HepG2 (cell line): ENCODE data around the gene ZNF653. TPM values are rescaled to one million over a fixed set of nuclear protein-coding genes. Genes with fewer than 3 reads are reported as not detected.

Experiments used
- ATAC-seq: fragments of 200-7000 bp; cut with Tn5 transposase; 3 replicates; pipeline ENCODE4 v1.9.1; 2020; ENCODE audit warnings: mild to moderate bottlenecking, moderate library complexity
- BruUV-seq: library from RNA; stranded (reverse); fragments of 400-500 nt; replicated peaks from 2 replicates; lab custom pipeline; 2021; lab: Mats Ljungman, UMichigan
- CTCF ChIA-PET: fragments of 300-600 bp; formaldehyde crosslinking; extraction: SDS; loops from one replicate; lab custom pipeline; 2021; ENCODE audit warnings: low total read pairs, inconsistent platforms, low intra/inter-chr PET ratio; lab: Yijun Ruan, JAX
- POLR2A ChIA-PET: fragments of 350-600 bp; sonication (Branson Sonifier 250); formaldehyde crosslinking; loops from one replicate; lab custom pipeline; 2020; ENCODE audit warnings: antibody characterized with exemption, inconsistent platforms; lab: Yijun Ruan, JAX
- DNase-seq: peaks from one replicate; pipeline ENCODE4 v3.0.0-alpha.2; 2015; ENCODE audit warnings: low spot score
- FAIRE-seq: peaks from 3 replicates; lab custom pipeline; 2011; peaks lifted over from hg19 to GRCh38; lab: Jason Lieb, UNC
- H2AFZ ChIP-seq: one replicate; pipeline ENCODE4 v1.6.1; 2011; ENCODE audit warnings: low read length, inconsistent platforms
- H3K27ac ChIP-seq: fragments of 300-600 bp; 3 replicates; pipeline ENCODE4 v1.8.0; 2011; ENCODE audit warnings: mixed run types, mild to moderate bottlenecking, mixed read lengths, low read length, inconsistent platforms; ENCODE audit not compliant: insufficient read depth; ENCODE audit errors: extremely low read length
- H3K27me3 ChIP-seq, 2 experiments: fragments of 200-600 bp in 1 of 2; 2 replicates in 1 of 2; 3 replicates in 1 of 2; pipeline versions ENCODE4 v1.6.0 to v1.8.0; 2011; ENCODE audit warnings: low read length in 2 of 2, mild to moderate bottlenecking in 2 of 2, moderate library complexity in 2 of 2, inconsistent platforms in 1 of 2; ENCODE audit not compliant: insufficient read depth in 2 of 2, control insufficient read depth in 1 of 2
- H3K36me3 ChIP-seq, 2 experiments: fragments of 200-600 bp in 1 of 2; replicated peaks in 1 of 2; 2 replicates in 1 of 2; 3 replicates in 1 of 2; pipeline versions ENCODE4 v1.5.1 to v1.8.0; 2011; ENCODE audit warnings: low read length in 2 of 2, inconsistent platforms in 1 of 2; ENCODE audit not compliant: insufficient read depth in 2 of 2, control insufficient read depth in 1 of 2
- H3K4me1 ChIP-seq: 2 replicates; pipeline ENCODE4 v1.5.1; 2012; ENCODE audit warnings: low read length, inconsistent platforms; ENCODE audit not compliant: insufficient read depth
- H3K4me2 ChIP-seq: 2 replicates; pipeline ENCODE4 v1.6.0; 2011; ENCODE audit warnings: low read depth, low read length, inconsistent platforms
- H3K4me3 ChIP-seq, 3 experiments: fragments of 200-600 bp in 1 of 3; sonication (generic), shearing (Covaris generic) in 1 of 3; replicated peaks in 1 of 3; 2 replicates each; pipeline ENCODE4 v1.5.1; 2011 to 2016; ENCODE audit warnings: low read length in 3 of 3, inconsistent platforms in 2 of 3, low read depth in 2 of 3, mild to moderate bottlenecking in 2 of 3, control low read depth in 1 of 3, mixed read lengths in 1 of 3; ENCODE audit not compliant: insufficient read depth in 1 of 3
- H3K79me2 ChIP-seq: one replicate; pipeline ENCODE4 v1.6.1; 2011; ENCODE audit warnings: low read length, inconsistent platforms; ENCODE audit not compliant: insufficient read depth
- H3K9ac ChIP-seq: 2 replicates; pipeline ENCODE4 v1.6.0; 2011; ENCODE audit warnings: mild to moderate bottlenecking, low read depth, low read length, inconsistent platforms; ENCODE audit not compliant: insufficient read depth
- H3K9me3 ChIP-seq: 2 replicates; pipeline ENCODE4 v1.5.1; 2012; ENCODE audit warnings: mild to moderate bottlenecking, low read length
- H4K20me1 ChIP-seq: 2 replicates; pipeline ENCODE4 v1.6.0; 2011; ENCODE audit warnings: inconsistent platforms, mild to moderate bottlenecking, low read length, moderate library complexity; ENCODE audit not compliant: insufficient read depth
- AGO2 ChIP-seq: fragments of 200-400 bp; formaldehyde crosslinking; optimal IDR thresholded peaks from 2 replicates; pipeline ENCODE3; 2017; ENCODE audit warnings: mild to moderate bottlenecking, low read depth, low read length, moderate library complexity
- HNRNPL ChIP-seq: fragments of 200-400 bp; formaldehyde crosslinking; IDR thresholded peaks from 2 replicates; pipeline ENCODE4 v1.6.1; 2017; ENCODE audit warnings: mild to moderate bottlenecking, low read depth, low read length
- TRAFD1 ChIP-seq: sonication (generic); formaldehyde crosslinking; IDR thresholded peaks from 2 replicates; pipeline ENCODE4 v1.5.1; 2020; ENCODE audit warnings: missing genetic modification reagents, mild to moderate bottlenecking, borderline replicate concordance
- ZMYM3 ChIP-seq: sonication (generic); formaldehyde crosslinking; IDR thresholded peaks from 2 replicates; pipeline ENCODE4 v1.5.1; 2020; ENCODE audit warnings: mild to moderate bottlenecking, missing genetic modification reagents
- ZNF652 ChIP-seq: IDR thresholded peaks from 2 replicates; pipeline ENCODE4 v1.6.1; 2016; ENCODE audit warnings: low read depth, borderline replicate concordance
- ZNF770 ChIP-seq: sonication (generic); formaldehyde crosslinking; IDR thresholded peaks from 2 replicates; pipeline ENCODE4 v1.5.0; 2020; ENCODE audit warnings: mild to moderate bottlenecking, missing genetic modification reagents
- WGBS: methylation state at CpG from one replicate; pipeline ENCODE4 v1.1.6; 2017; ENCODE audit warnings: low lambda C conversion rate; 5-methylcytosine and 5-hydroxymethylcytosine counted together
- in situ Hi-C: cut with HindIII; loops from 2 replicates; pipeline ENCODE4 v1.10.0; 2017; ENCODE audit warnings: low pct_unique_long_range_greater_than_20kb; ENCODE audit not compliant: extremely low pct_ligation_motif_present
- intact Hi-C: fragments of 100-400 bp; cut with micrococcal nuclease; formaldehyde crosslinking; loops from one replicate; pipeline ENCODE4 v1.10.0; 2022; ENCODE audit not compliant: unreplicated experiment
- polyA plus RNA-seq, 8 experiments: library from polyadenylated mRNA; depleted of rRNA in 3 of 8; stranded (reverse) in 7 of 8; unstranded in 1 of 8; fragments of >200 nt; fragmentation: Illumina TruSeq in 4 of 8; extraction: Trizol in 4 of 8; gene quantifications; 2 replicates each; pipeline versions ENCODE4 v1.2.1 to v1.2.3, GENCODE V29; 2011 to 2016; ENCODE audit warnings: low read depth in 4 of 8, missing spikeins in 1 of 8, mixed read lengths in 1 of 8; ENCODE audit not compliant: insufficient read depth in 1 of 8
- total RNA-seq, 5 experiments: library from RNA; depleted of rRNA; stranded (reverse); fragments of >200 nt; fragmentation: Illumina TruSeq; extraction: Trizol; gene quantifications; 2 replicates each; pipeline ENCODE4 v1.2.3, GENCODE V29; 2016; ENCODE audit warnings: low read depth in 1 of 5

The ZNF653 gene
- total and polyA plus RNA-seq, 2 of the 13 experiments (the other 11 are each of a cell fraction or from before 2014, with no cell fraction given) = 4.7 to 7.1 TPM

GRCh38 chr19:11486661-11487503 lies 18.8 kb downstream of the ZNF653 start:
- no peaks in the 10 kb centered on the region for H3K9me3 ChIP-seq
- H3K4me2 ChIP-seq = no peak overlapping the region
- H3K4me1 ChIP-seq = peaks cover 34% of the 10 kb centered on the region
- ATAC-seq (no peak), FAIRE-seq (no peak), DNase-seq (no peak)
- H3K27me3 ChIP-seq = peaks cover 0 to 2% of the 10 kb centered on the region in 2 experiments; a peak in 2 of 5 replicates
- no peak for TF ChIP-seq ZNF770
- no peak for TF ChIP-seq ZMYM3 (CRISPR knock-in tag)
- no peak for TF ChIP-seq TRAFD1
- TF ChIP-seq AGO2 = peak; percentile 42
- no peak for TF ChIP-seq ZNF652
- 0 out of 2 replicates have a peak, but pooled peaks have one; percentile 12 for TF ChIP-seq HNRNPL
- intact Hi-C loops = no loop called here
- H3K36me3 ChIP-seq = no peaks in the 10 kb centered on the region
- CTCF ChIA-PET = no interaction called here
- 96% methylated on average over 12 of the region's 45 CpGs for WGBS
- H2AFZ ChIP-seq = no peak overlapping the region
- no peaks in the 10 kb centered on the region for H3K79me2 ChIP-seq
- in situ Hi-C loops = no loop called here
- POLR2A ChIA-PET = no interaction called here
- no TSS peak for BruUV-seq
- H3K4me3 ChIP-seq = no peak overlapping the region
- H3K9ac ChIP-seq = no peak overlapping the region
- no peak overlapping the region for H3K27ac ChIP-seq
- peaks cover 2% of the 10 kb centered on the region; the same call in 1 of the 2 replicates for H4K20me1 ChIP-seq
